NCI-H82 treated with DMSO at 0.1 percent for 48 hours (cell line): ENCODE data around the gene HAT1.
"Not testable (repeated sequence)": the region's sequence is repeated elsewhere in the genome, so short reads cannot be mapped to it uniquely, and the experiment has no call there.

Experiments
- DNase-seq: peaks from one replicate; lab custom pipeline; 2025; ENCODE audit not compliant: unreplicated experiment; lab: John Stamatoyannopoulos, UW

Gene HAT1

GRCh38 chr2:171922230-171923022 is at the start of gene HAT1:
TSS of gene HAT1 (plus strand) at chr2:171922461. CDS start at chr2:171922501, 40 bp downstream.
- peak; percentile 94 for DNase-seq

GRCh38 chr2:171874517-171874916 is 47.7 kb upstream of the HAT1 start:
- DNase-seq = no peak

- no peak for DNase-seq
These were observed 47.3 kb upstream of the HAT1 start for GRCh38 chr2:171874963-171875362.

GRCh38 chr2:171878481-171878993 is 43.7 kb upstream of the HAT1 start:
- DNase-seq = no peak

- no peak for DNase-seq
These were observed 42.4 kb upstream of the HAT1 start for GRCh38 chr2:171879865-171880264.

GRCh38 chr2:171880774-171881173 is 41.5 kb upstream of the HAT1 start:
- DNase-seq = no peak

GRCh38 chr2:171882089-171882769 is 40.0 kb upstream of the HAT1 start:
- DNase-seq = no peak

GRCh38 chr2:171883275-171883893 is 38.9 kb upstream of the HAT1 start:
- DNase-seq = no peak

GRCh38 chr2:171889333-171889732 is 32.9 kb upstream of the HAT1 start:
- DNase-seq = no peak

GRCh38 chr2:171889808-171890207 is 32.5 kb upstream of the HAT1 start:
- DNase-seq = no peak

- no peak for DNase-seq
These were observed 29.0 kb upstream of the HAT1 start for GRCh38 chr2:171893196-171893823.

GRCh38 chr2:171893824-171894611 is 28.2 kb upstream of the HAT1 start, which contains the start of gene SLC25A12:
TSS of gene SLC25A12 (minus strand) at chr2:171894244. CDS start at chr2:171894214, 30 bp downstream.
- peak; percentile 88 for DNase-seq

- DNase-seq = no peak
These were observed 27.7 kb upstream of the HAT1 start for GRCh38 chr2:171894612-171894947.

GRCh38 chr2:171895786-171896185 is 26.5 kb upstream of the HAT1 start:
- DNase-seq = no peak

GRCh38 chr2:171899623-171900282 is 22.5 kb upstream of the HAT1 start:
- not testable (repeated sequence) for DNase-seq

- DNase-seq = no peak
These were observed 19.3 kb upstream of the HAT1 start for GRCh38 chr2:171902840-171903420.

- no peak for DNase-seq
These were observed 14.0 kb upstream of the HAT1 start for GRCh38 chr2:171908235-171908634.

- DNase-seq = no peak
These were observed 13.0 kb upstream of the HAT1 start for GRCh38 chr2:171909266-171909665.

GRCh38 chr2:171910494-171910893 is 11.8 kb upstream of the HAT1 start:
- no peak for DNase-seq

- no peak for DNase-seq
These were observed 8.7 kb upstream of the HAT1 start for GRCh38 chr2:171913517-171913916.
